GM21515 (cell line): ENCODE data around the gene CLEC16A.

Experiments
- ATAC-seq: cut with Tn5 transposase; IDR thresholded peaks from one replicate; pipeline ENCODE4 v1.9.1; 2021; ENCODE audit not compliant: unreplicated experiment

CLEC16A gene

DNA sequence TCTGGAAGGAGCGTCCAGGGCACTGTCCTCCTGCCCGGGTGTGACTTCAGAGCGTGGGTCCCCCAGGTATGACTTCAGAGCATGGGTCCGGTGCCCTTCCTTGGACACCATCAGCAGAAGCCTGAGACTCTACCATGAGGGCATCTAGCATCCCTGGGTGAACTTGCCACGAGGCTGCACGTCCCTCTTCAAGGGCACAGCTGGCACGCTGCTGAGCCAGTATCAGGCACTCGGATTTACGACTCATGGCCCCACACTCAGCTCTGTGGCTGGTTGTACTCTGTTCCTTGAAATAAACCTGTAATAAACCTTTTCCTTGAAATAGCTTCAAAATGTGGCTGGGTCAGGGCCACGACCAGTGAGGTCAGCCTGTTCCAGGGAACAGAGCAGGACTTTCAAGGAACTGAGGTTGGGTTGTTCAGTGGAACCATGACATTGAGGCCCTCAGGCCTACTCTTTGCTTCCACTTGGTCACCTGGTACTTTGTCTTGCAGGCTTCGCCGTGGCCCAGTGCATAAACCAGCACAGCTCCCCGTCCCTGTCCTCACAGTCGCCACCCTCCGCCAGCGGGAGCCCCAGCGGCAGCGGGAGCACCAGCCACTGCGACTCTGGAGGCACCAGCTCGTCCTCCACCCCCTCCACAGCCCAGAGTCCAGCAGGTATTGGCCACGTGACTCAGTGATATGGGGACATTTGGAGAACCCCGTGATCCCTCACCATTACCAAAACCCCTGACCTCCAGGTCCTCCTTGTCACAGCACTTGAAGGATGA lies 221.7 kb downstream of the CLEC16A start:
- ATAC-seq = no peak

DNA sequence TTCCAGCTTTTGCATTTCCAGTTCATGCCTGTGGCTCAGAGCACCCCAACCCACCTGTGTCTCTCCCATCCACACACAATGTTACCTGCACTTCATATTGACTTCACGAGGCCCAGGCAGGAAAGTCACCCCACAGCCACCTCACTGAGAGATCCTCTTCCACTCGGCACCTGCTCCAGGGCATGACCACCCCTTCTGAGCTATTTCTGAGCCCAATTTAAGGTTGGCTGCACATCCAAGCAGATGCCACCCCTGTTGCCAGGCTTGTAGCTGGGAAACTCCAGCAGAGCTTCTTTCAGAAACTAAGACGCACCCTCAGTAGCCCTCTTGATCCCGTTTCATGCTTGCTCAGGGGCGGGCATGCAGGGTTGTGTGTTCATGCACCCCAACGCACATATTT lies 223.2 kb downstream of the CLEC16A start:
- ATAC-seq = no peak

DNA sequence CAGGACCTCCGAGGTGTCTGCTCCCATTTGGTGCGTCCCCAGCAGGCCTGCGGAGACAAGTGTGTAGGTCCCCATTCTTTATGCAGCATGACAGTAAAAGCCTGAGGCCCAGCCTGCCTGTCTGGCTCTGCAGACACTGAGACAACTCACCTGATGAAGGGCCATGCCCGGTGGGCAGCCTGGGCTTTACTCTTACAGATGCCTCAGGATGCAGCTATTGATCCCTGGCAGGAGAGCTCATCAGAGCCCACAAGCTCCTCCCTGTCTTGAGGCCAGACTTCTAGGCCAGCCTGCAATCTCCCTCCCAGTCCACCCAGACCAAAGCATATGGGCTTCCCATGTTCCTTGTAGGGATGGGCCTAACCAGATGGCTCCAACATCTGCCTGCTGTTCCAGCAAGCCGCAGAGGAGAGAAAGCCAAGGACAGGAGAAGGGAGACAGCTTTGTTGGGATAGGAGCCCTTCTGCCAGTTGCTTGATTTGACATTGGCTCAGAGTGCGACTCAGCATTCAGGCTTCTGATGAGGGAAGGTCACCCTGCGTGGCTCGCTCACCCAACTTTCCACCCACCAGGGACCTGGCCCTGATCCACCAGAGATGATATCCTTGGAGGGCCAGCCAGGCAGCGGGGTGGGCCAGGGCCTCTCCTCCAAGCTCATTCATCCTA lies 224.2 kb downstream of the CLEC16A start:
- no peak for ATAC-seq

DNA sequence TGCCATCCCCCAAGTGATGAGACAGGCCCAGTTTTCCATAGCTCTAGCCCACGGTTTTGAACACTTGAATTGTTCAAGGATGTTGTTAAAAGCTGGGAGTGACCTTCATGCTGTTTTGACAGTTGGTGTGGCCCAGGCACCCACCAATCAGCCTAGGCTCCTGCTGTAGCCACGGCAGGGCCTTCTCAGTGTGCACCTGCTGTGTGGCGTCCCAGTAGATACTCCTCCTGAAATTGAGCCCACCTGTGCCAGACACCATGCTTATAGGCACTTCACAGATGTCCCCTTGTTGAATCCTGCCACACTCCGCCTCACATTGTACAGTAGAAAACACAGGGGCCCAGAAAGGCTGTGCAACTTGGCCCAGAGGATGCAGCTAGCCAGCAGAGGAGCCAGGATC lies 225.3 kb downstream of the CLEC16A start:
- no peak for ATAC-seq

DNA sequence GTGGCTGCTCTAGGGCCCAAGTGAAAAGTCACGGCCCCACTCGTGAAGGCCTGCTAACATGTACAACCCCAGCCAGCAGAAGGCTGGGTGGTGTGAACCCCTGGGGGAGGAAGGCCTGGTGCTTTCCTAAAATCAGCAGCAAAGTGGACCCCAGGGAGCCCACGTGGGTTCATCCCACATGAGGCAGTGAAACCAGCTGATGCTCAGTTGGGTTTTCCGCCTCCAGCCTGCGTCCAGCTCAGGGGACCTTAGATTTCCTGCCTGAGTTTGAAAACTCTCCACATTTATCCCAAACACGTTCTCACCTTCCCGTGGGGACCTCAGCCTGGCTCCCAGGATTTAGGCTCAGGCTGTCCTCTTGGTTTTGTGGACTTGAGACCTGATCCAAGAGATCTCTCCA lies 225.8 kb downstream of the CLEC16A start:
- no peak for ATAC-seq

DNA sequence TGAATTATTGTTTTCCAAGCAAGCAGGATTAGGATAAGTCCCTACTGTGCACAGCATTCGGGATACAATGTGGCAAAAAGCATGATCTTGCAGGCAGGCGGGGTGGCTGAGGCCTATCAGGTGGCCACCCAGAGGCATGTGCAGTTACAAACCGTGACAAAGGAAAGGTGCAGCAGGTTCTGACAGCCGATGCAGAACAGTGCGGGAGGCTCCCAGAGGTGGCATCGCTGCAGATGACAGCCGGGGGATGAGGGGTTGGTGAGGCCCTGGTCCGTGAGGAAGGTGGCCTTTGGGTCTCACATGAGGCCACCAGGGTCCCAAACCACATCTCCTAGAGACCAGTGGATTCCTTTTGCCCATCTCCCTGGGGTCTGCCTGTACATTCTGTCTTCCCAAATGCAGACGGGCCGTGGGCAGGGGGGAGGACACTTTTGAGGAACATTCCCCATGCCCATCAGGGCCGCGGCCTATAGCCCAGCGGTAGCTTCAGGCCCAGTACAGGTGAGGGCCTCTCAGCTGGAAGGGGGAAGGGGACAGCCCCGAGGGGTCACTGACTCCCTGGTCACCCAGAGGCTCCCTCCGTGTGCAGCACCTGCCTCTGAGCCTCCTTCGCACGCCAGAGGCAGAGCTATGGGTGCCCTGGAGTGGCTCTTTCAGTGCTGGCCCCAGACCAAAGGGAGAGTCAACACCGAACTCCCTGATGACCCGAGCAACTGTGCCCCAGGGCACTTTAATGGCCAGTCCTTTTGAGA lies 226.5 kb downstream of the CLEC16A start:
- ATAC-seq = no peak

DNA sequence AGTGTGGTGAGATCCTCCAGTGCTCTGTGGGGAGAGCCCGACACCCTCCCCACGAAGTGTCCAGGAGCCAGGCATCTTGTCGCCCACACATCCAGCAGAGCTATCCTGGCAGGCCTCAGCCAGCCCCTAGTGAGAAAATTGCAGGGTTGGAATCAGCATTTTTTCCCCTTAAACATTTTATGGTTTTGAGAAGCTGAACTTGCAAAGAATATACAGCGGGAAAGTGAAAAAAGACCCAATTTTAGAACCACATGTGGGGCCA lies 227.0 kb downstream of the CLEC16A start:
- no peak for ATAC-seq

DNA sequence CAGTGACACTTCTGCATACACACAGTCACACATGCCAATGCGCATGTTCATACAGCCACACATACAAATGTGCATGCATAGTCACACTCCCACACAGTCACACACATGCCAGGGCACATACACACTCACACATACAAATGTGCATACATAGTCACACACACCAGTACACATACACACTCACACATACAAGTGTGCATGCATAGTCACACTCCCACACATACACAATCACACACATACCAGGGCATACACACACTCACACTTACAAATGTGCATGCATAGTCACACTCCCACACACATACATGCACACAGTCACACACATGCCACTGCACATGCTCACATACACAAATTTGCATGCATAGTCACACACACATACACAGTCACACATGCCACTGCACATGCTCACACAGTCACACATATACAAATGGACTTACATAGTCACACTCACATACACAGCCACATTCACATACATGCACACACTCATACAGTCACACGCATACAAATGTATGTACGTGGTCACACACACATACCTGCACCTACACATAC lies 227.5 kb downstream of the CLEC16A start:
- ATAC-seq = no peak

DNA sequence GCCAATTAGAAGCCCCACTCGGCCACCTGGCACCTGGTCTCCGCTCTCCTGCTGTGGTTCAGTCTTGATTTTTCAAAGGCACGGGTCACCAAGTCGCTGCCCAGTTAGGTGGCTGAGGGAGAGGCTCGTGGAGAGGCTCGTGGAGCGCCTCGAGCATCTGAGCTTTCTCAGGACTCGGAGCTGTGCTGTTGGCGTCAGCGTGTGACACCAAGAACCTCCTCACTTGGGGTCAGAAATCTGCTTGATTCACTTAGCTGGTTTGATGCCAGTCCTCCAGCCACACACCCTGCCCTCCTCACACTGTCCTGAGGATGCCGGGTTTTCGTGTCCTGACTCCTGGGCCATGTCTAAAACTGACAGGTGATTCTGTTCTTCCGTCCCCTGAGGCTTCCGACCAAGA lies 229.1 kb downstream of the CLEC16A start:
- ATAC-seq = no peak

DNA sequence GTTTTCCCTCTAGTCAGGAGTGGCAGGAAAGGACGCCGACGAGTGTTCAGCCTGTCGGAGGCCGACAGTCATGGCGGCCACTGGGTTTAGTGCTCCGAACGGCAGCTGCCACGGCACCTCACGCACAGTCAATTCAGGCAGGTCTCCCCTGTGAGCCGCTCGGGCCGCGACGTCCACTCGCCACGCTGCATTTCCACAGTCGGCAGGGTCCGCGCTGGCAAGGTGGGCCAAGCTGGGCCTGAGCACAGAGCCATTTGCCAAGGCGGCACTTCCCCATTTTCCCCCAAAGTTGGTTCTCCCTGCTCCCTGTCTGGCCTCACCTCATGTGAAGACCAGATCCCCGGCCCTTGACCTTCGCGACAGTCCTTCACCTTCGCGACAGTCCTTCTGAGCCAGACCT lies 229.8 kb downstream of the CLEC16A start:
- no peak for ATAC-seq

DNA sequence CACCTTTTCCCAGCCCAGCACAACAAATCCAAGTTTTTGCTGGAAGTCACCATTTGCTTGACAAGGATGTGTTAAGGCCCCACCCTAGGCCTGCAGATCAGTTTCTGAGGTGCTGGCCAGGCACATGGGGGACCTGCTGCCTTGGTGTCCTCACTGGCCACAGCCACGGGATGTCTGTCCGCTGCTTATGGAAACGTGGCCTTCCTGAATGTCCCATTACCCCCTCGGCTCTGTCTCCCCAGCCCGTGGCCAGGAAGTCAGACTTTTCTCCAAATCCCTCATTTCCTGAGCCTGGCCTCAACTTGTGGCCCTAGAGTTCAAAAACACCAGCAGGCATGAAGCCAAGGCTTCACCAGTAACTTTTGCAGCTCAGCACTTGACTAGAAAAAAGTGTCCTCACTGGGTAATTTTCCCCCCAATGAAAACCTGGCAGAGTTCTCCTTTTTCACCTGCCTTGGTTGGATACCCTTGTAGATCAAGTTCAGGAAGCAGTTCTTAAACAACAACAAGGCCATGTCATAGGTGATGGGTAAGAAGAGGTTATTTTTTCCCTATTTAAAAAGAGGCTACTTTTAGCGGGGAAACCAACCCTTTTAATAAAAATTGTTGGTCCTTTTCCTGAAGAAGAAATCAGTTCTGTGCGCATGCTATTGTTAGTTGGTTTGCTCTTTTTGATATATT lies 230.9 kb downstream of the CLEC16A start:
- no peak for ATAC-seq

DNA sequence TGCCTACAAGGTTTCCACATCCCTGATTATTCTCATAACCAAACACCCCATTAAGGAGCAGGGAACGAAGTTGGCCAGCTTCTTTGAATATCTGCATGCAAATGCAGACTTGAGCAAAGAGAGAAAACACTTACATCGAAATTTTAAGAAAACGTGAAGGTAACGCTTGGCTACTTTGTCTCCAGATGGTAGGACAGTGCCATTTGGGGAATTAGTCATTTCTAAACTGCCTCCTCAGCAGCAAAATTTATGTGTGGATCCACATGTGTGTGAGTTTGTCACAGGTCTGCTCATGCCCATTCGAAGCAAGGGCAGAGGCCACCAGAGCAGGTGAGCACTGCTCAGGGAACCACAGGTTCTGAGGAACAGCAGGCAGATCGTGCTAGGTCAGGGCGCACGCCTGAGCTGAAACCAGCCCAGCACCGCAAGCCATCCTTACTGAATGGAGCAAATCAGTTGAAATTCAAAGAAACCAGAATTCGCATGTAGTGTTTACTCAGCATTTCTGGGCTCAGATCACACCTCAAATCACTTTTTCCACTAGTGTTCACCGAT lies 231.5 kb downstream of the CLEC16A start:
- ATAC-seq = no peak

DNA sequence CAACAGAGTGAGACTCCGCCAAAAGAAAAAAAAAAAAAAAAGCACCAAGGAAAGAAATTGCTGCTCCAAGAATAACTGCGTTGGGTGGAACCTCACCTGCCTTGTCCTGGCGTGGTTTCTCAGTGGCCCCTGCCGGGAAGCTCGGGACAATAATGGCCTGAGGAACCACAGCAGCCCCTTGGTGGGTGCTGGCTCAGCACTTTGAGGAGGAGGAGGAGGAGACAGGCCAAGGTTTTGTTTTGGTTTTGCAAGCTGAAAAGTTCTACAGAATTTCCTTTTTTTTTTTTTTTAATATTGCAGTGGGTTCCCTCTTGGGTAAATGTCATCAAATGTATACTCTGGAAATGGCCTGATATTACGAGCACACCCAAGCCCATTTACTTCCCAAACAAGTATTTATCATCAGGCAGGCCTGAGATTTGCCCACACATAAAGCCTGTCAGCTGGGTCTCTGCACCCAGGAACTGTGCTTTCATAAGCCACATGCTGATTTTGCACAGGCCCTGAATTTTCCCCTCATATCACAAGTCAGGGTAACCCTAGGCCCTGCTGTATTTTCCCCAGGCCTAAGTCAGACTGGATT lies 233.3 kb downstream of the CLEC16A start:
- no peak for ATAC-seq

DNA sequence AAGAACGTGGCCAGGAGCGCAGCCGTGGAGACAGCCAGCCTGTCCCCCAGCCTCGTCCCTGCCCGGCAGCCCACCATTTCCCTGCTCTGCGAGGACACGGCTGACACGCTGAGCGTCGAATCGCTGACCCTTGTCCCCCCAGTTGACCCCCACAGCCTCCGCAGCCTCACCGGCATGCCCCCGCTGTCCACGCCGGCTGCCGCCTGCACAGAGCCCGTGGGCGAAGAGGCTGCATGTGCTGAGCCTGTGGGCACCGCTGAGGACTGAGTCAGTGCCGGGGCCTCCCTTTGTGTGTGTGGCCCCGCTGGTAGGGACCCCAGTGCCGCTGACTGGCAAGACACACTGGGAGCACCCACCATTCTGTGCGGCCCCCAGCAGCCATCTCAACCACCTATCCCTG lies 234.1 kb downstream of the CLEC16A start:
- ATAC-seq = no peak

DNA sequence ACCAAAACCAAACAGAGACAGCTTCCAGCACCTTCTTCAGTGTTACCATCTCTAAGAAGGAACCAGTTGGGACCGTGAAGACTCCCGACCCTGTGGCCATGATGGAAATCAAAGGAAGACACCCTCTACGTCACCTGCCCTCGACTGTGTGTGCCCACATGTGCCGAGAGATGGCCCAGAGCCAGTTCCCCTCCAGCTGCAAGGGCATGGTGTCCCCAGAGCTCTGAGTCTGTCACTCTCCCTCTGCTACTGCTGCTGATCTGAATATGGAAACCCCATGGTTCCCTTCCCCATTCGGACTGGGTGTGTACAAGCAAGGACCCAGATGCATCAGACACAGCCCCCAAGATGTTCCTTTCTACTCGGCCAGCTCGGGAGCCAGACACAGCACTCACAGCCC lies 235.2 kb downstream of the CLEC16A start:
- ATAC-seq = no peak

DNA sequence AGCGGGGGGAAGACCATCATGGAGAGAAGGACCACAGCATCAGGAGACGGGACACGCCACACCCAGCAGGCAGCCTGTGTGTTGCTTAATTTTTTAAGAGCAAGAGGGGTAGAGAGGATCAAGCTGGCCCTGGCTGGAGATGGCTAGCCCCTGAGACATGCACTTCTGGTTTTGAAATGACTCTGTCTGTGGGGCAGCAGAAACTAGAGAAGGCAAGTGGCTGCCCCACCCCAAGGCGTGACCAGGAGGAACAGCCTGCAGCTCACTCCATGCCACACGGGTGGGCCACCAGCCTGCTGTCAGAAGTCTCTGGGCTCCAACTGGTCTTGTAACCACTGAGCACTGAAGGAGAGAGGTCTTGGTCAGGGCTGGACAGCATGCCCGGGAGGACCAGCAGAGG lies 236.1 kb downstream of the CLEC16A start:
- no peak for ATAC-seq

DNA sequence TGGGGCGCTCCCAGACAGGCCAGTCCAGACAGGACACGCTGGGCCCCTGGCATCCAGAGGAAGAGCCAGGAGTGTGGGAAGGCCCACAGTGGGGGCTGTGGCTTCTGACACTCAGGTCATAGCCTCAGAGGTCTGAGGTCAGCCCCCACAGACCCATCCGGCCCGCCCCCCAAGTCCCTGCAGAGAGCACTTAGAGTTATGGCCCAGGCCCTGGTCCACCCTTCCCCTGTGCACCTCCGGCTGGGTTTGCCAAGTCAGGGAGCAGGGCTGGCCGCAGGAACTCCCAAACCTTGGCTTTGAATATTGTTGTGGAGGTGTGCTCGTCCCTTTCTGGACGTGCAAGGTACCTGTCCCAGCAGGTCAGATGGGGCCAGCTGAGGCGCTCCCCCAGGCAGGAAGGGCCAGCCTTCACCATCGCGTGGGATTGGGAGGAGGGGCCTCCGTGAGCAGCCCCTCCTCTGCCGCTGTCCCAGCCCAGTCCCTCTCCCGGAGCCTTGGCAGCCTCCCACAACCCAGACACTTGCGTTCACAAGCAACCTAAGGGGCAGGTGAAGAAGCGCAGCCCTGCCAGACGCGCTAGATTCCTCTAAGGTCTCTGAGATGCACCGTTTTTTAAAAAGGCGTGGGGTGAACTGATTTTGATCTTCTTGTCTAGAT lies 237.0 kb downstream of the CLEC16A start:
- ATAC-seq = no peak

DNA sequence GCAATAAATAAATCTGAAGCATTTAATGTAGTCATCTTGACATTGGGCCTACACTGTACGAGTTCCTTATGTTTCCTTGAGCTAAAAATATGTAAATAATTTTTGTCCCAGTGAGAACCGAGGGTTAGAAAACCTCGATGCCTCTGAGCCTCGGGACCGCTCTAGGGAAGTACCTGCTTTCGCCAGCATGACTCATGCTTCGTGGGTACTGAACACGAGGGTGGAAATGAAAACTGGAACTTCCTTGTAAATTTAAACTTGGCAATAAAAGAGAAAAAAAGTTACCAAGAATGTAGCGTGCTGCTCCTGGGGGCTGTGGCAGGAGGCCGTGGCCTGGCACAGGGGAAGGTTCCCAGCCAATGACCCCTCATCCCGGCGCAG lies 237.5 kb downstream of the CLEC16A start:
- no peak for ATAC-seq

DNA sequence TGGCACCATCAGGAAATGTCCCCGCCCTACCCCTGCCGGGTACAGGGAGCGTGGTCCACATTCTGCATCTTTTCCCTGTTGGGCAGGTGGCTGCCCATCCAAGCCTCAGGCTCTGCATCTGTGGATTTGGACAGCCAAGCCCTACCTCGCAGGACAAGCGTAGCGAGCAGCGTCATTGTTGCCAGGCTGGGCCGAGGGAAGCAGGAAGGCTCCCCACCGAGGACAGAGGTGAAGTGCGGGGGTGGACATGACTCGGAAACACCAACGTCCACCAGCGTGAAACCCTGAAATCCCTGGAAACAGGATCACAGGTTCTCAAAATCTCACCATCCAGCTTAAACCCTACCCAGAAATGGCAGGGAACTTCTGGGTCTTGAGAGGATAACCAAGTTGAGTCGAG lies 238.0 kb downstream of the CLEC16A start:
- no peak for ATAC-seq

DNA sequence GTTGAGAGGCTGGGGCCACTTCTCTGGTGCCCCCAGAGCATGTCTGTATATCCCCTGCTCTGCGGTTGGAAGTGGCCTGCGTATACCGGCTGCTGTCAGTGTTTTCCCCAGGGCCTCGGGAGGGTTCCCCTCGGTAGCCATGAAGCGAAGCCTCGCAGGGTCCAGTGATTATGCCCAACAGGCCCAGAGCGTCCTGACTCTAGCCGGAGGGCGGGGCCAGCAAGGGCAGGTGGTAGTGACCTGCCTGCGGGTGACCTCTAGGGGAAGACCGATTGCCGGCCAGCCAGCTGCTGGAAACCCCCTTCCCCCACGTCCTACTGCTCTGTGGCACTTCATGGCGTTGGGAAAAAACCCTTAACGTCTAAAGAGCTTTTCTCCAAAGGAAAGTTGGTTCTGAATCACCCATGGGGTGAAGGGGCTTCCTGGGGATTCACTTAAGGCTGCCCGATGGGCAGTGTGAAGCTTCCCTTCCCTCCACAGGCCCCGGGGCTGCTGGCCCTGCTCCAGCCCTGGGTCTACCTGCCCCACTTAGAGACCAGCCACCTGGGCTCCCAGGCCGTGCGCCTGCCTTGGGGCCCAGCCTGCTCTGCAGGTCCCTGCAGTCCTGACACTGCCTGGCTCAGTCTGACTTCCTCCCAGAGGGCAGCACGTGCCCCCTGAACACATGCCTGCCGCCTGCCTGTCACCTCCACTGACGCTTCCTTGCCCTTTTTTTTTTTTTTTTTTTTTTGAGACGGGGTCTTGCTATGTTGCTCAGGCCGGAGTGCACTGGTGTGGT lies 238.9 kb downstream of the CLEC16A start:
- no peak for ATAC-seq
